HS-27A (cell line): ENCODE data around the gene PERM1.

Source experiments
- DNase-seq: peaks from one replicate; pipeline ENCODE4 v3.0.0-alpha.2; 2012; ENCODE audit warnings: low read depth, missing footprints

PERM1 gene

DNA sequence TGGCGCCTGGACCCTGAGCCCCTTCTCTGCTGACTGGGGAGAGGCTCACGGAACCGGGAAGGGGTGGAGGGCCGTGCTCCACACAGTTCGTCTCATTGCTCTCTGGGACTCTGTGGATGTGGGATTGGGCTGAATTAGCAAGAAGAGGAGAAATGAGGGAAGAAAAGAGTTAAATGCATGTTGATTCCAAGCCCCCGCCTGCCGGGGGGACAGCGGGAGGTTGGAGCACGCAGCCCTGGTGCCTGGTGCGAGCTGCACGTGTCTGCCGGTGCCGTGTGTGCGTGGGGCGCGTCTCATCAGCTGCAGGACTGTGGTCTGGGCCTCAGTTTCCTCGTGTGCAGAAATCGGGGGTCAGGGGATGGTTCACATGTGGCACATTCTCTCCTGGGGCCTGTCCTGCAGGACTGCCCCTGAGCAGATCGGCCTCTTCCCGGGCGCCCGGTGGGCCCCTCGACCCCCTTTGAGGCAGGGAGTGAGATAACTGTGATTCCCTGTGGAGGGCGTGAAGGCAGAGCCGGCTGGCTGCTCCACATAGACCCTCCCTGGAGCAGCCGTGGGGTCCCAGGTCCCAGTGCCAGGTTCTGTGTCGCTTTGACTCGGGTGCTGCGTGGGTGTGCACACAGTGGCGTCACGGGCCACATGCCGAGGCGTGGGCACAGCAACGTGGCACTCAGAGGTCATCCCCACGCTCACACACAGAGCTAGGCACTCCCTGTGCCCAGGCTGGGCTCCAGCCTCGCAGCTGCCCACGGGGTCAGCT, 46.7 kb downstream of the PERM1 start:
- no peak for DNase-seq

DNA sequence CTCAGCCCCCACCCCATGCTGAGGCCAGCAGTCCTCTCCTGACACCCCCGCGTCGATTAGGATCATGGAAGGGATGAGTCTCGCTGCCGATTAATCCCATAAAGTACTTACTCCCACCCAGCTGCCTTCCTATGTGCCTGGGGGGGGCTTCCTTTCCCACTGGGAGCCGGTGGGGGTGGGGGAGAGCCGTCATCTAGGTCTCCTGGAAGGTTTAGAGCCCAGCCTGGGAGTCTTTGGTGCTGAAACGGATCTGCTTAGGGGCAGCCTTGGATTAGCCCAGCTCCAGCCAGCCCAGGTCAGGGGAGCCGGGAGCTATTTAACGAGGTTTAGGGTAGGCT, 48.3 kb downstream of the PERM1 start:
- DNase-seq, result no peak

DNA sequence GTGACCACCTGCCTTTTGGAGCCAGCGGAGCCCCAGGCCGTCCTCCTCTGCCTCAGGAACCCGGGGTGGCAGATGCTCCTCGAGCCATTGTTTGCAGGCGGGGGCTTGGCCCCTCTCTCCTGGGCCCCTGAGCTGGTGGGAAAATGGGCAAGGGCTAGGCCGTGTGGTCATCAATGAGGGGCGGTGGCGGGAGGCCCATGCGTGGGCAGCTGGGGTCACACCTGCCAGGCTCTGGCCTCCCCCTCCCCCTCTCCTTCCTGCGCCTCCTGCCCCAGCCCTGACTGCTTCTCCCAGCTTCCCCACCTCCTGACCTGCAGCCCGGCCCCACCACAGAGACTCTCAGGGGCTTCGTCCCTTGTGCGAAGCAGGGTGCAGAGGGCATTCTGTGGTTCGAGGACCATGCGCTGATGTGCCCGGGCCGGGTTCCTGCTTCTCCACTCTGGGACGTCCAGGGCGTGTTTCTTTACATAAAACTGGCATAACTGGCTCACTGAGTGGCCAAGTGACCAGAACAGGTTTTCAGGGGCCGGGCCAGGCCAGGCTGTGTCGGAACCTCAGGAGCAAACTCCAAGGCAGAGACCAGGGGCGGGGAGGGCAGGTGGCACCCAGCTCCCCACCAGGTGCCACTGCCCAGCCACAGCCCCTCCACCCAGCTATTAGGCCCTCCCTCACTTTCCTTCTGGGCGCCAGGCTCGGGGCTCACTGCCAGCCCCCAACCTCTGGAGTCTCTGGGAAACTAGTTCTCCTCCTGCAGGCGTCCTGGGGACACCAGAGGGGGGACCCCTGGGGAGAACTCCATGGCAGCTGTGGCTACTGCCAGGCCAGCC, 48.9 kb downstream of the PERM1 start:
- DNase-seq, result no peak

DNA sequence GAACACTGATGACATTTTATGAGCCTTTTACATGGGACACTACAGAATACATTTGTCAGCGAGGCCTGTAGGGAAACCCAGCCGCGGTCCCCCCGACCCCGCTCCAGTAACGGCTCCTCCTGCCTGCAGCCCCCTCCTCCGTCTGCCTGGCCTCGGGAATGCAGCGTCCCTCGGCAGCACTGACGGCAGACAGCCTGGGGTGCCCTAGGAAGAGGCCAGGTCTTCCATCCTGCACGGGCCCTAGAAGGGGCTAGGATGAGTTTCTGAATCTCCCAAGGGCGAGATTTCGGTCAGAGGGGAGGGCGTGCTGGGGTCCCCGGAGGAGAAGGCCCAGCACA, 49.8 kb downstream of the PERM1 start:
- no peak for DNase-seq

DNA sequence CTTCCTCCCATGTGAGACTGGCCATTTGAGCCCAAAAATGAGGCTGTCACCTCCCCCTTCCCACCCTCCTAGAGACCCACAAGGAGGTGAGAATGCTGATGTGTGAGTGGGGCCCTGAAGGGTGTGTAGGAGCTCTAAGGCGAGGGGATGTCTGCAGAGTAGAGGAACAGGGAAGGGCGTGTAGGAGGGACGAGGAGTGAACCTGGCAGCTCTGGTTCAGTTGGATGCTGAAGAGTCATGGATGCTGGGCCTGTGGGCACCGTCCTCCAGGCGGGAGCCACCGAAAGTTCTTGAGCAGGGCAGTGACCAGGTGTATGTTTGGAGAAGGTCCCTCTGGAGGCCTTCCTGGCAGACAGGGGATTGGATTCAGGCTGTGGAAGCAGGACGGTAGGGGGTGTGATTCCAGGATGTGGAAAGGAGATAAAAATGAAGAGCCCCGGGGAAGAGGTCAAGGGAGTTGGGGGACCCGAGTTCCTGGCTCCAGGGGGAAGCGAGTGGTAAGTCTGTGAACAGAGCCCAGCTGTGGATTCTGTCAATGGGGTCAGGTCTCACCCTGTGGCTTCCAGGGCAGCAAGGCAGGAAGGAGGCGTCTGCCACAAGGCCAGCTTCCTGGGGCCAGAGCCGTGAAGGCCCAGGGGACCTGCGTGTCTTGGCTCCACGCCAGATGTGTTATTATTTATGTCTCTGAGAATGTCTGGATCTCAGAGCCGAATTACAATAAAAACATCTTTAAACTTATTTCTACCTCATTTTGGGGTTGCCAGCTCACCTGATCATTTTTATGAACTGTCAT, 50.3 kb downstream of the PERM1 start:
- DNase-seq, result no peak

DNA sequence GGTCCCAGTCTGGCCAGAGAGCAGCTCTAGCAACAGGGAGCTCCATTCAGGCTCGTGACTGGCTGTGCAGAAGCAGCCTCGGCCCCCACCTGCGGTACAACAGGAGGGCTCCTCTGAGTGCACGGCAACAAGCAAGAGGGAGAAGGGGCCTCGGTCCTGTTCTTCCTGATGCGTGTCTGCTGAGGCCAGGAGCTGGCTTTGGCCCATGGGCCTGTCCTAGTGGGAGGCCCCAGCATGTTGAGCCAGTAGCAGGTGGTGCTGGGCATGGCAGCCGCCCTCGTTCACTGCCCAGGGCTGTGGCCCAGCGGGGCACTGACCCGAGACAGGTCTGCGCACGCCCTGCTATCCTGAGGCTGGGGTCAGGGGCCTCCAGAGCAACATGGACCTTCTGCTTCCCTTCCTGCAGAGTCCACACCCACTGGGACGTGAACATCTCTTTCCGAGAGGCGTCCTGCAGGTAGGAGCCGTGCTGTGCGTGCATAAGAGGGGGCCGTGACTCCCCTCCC, 51.2 kb downstream of the PERM1 start:
- DNase-seq, result no peak

DNA sequence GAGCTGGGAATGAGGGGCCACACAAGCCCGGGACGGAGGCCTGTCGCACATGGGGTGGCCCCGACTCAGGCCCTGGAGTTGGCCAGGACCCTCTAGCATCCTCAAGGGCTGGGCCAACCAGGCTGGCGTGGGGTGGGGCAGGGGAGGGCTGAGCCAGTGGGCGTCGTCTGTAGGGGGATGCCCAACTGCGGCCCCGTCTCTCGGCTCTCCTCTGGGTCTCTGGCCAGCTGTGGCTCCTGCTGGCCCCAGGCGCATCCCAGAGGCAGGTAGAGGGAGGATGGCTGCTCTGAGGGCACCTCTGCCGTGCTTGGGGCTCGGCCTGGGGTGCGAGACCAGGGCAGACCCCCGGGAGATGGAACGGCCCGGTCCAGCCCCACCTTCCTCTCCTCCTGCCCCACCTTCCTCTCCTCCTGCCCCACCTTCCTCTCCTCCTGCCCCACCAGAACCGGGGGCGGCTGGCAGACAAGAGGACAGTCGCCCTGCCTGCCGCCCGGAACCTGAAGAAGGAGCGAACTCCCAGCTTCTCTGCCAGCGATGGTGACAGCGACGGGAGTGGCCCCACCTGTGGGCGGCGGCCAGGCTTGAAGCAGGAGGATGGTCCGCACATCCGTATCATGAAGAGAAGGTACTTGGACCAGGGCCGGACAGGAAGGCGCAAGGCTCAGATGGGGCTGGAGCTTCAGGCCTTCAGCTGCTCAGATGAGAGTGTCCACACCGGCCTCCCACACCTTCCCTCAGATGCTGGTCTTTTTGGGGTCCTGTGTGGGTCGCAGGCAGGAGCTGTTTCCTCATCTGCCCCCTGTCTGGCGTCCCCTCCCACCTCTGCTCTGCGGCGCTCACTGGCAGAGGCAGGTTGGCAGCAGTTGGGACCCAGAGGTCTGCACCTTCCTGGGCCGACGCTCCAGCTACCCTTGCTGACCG, 51.9 kb downstream of the PERM1 start:
- DNase-seq, result no peak

DNA sequence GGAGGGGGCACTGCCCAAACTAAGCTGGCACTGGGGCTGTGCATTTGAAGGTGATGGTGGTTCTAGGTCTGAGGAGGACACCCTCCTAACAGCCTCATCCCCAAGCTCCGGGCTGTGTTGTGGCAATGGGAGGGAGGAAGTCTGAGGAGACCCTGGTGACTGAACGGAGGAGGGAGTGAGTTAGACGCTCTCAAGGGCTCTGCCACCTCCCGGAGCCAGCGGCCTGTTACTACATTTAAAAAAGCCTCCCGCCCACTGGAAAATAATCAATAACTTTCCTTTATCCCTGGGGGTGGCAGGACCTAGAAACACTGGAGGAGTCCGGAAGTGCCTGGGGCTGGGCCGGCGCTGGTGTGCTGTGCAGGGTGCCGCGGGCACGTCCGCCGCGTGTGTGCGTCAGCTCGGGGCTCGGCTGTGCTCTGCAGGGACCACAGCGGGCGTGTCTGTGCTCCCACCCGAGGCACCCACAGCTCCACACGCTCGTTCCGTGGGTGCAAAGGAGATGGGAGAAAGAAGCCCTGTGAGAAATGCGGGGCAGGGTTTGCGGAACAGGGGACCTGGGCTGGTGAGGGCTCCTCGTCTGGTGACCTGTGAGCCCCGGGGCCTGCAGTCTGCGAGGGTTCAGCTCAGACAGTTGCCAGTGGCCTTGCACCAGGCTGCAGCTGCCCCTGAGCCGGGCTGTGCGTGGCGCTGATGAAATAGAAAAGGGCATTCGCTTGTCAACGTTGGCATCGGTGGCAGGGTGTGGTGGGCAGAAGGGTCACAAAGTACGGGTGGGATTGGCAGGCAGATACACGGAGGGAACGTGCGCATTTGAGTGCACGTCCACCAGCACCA, 52.9 kb downstream of the PERM1 start:
- DNase-seq, result no peak

DNA sequence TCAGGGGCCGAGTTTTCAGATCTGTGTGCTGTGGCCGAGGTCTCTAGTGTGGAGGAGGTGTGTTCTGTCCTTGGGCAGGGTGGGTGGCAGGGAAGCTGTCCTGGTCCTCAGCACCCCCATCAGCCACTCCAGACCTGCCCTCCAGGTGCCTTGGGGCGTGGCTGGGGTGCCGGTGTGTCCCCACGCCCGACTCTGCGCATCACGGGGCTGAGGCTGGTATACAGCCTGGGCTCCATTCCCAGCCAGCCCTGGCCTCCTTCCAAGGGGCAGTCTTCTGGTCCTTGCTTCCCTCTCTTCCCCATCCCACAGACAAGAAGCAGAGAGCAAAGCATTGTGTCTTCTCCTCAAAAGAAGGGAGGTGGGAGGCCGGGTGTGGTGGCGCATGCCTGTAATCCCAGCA, 54.1 kb downstream of the PERM1 start:
- DNase-seq, result no peak

DNA sequence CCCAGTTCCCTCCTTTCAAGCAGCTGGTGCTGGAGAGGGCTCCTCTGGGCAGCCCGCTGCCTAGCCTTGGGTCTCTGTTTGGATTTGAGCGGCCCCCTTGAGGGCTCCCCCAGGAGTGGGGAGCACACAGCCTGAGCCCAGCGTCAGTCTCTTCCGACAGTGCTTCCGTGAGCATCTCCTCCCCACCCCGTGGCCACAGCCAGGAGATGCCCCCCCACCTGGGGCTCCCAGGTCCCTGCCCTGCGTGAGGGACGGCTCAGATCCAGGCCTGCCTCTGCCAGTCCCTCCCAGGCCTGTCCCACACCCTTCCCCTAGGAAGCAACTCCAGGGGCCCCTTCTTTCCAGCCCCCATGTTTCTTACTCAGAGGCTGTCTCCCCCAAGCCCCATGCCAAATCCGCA, 54.7 kb downstream of the PERM1 start:
- no peak for DNase-seq

DNA sequence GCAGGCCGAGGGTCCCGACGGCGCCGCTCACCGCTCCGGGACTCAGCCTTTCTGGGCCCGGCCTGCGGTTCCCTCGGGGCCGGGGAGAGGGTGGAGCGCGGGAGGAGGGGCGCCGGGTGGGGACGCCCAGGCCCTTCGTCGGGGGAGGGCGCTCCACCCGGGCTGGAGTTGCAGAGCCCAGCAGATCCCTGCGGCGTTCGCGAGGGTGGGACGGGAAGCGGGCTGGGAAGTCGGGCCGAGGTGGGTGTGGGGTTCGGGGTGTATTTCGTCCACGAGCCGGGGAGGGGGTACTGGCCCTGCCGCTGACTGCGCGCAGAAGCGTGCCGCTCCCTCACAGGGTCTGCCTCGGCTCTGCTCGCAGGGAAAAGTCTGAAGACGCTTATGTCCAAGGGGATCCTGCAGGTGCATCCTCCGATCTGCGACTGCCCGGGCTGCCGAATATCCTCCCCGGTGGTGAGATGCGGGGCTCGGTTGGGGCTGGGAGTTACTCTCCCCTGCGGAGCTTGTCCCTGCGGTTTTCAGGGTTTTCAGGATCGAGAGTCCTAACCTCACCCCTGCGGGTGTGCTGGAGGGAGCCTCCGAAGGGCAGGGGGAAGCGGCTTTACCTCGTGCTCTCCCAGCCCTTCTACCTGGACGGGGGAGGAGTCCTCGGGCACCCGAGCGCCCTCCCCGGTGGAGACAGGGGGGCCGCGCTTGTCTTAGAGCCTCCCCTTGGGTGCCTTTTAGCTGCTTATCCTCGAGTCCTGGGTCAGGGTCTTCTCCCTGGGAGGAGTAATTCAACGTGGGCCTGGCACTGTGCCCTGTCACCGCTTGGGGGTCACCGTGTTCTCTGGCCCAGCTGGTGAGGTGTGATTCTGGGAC, 56.1 kb downstream of the PERM1 start:
- no peak for DNase-seq
